Chondrocyte (in vitro differentiated cells): Measurements from ENCODE around the gene FAM234B. TPM values are rescaled to one million over a fixed set of nuclear protein-coding genes. Genes with fewer than 3 reads are reported as not detected.
"Not testable (repeated sequence)": the region's sequence is repeated elsewhere in the genome, so short reads cannot be mapped to it uniquely, and the experiment has no call there.

Experiments used
- DNase-seq: peaks from one replicate; pipeline ENCODE4 v3.0.0; 2021; ENCODE audit warnings: mixed read lengths, low spot score
- H3K27ac Mint-ChIP-seq: one replicate; pipeline ENCODE4 v1.8.0; 2021; ENCODE audit warnings: mild to moderate bottlenecking, moderate library complexity, mixed read lengths; ENCODE audit not compliant: unreplicated experiment
- H3K27me3 Mint-ChIP-seq: 2 replicates; pipeline ENCODE4 v1.8.0; 2021; ENCODE audit warnings: low read depth, mixed read lengths
- H3K36me3 Mint-ChIP-seq: 2 replicates; pipeline ENCODE4 v1.8.0; 2021; ENCODE audit warnings: low read depth, mixed read lengths
- H3K4me1 Mint-ChIP-seq: 2 replicates; pipeline ENCODE4 v1.8.0; 2021; ENCODE audit warnings: low read depth, mild to moderate bottlenecking, mixed read lengths
- H3K4me3 Mint-ChIP-seq: one replicate; pipeline ENCODE4 v1.8.0; 2021; ENCODE audit warnings: mild to moderate bottlenecking, moderate library complexity, mixed read lengths; ENCODE audit not compliant: unreplicated experiment
- H3K9me3 Mint-ChIP-seq: 2 replicates; pipeline ENCODE4 v1.8.0; 2021; ENCODE audit warnings: low read depth, mixed read lengths
- CTCF ChIP-seq: fragments of 200-600 bp; sonication (generic); IDR thresholded peaks from 2 replicates; pipeline ENCODE4 v1.5.0; 2021; ENCODE audit warnings: antibody characterized with exemption, mild to moderate bottlenecking, moderate library complexity
- total RNA-seq: library from RNA; stranded (reverse); gene quantifications from 3 replicates; pipeline ENCODE4 v1.2.1, GENCODE V29; 2021

FAM234B gene
- total RNA-seq, 1 donor from 2014 or later, result 3.8 TPM

GRCh38 chr12:13075786-13076570 is 31.8 kb downstream of the FAM234B start:
- TF ChIP-seq CTCF, result no peak
- H3K27me3 Mint-ChIP-seq, result no peaks in the 10 kb centered on the region
- H3K27ac Mint-ChIP-seq, result no peak overlapping the region
- H3K9me3 Mint-ChIP-seq, result no peaks in the 10 kb centered on the region
- DNase-seq, result no peak
- H3K4me3 Mint-ChIP-seq, result no peak overlapping the region
- H3K36me3 Mint-ChIP-seq, result peaks cover 29% of the 10 kb centered on the region
- peaks cover 11% of the 10 kb centered on the region for H3K4me1 Mint-ChIP-seq

- H3K4me3 Mint-ChIP-seq, result no peak overlapping the region
- H3K36me3 Mint-ChIP-seq, result peaks cover 16% of the 10 kb centered on the region
- H3K27me3 Mint-ChIP-seq, result no peaks in the 10 kb centered on the region
- H3K9me3 Mint-ChIP-seq, result no peaks in the 10 kb centered on the region
- no peak overlapping the region for H3K27ac Mint-ChIP-seq
- no peak for DNase-seq
- H3K4me1 Mint-ChIP-seq, result peaks cover 7% of the 10 kb centered on the region
- TF ChIP-seq CTCF, result peak; percentile 18
Observed at GRCh38 chr12:13079440-13079906, 35.3 kb downstream of the FAM234B start.

- no peak overlapping the region for H3K4me3 Mint-ChIP-seq
- H3K27me3 Mint-ChIP-seq, result no peaks in the 10 kb centered on the region
- no peak for TF ChIP-seq CTCF
- no peak overlapping the region for H3K27ac Mint-ChIP-seq
- DNase-seq, result no peak
- H3K4me1 Mint-ChIP-seq, result no peaks in the 10 kb centered on the region
- no peaks in the 10 kb centered on the region for H3K9me3 Mint-ChIP-seq
- H3K36me3 Mint-ChIP-seq, result peaks cover 19% of the 10 kb centered on the region
Observed at GRCh38 chr12:13080266-13080665, 36.1 kb downstream of the FAM234B start.

- DNase-seq, result no peak
- no peaks in the 10 kb centered on the region for H3K27me3 Mint-ChIP-seq
- no peak overlapping the region for H3K4me3 Mint-ChIP-seq
- H3K9me3 Mint-ChIP-seq, result no peaks in the 10 kb centered on the region
- peaks cover 16% of the 10 kb centered on the region for H3K36me3 Mint-ChIP-seq
- H3K4me1 Mint-ChIP-seq, result no peaks in the 10 kb centered on the region
- H3K27ac Mint-ChIP-seq, result no peak overlapping the region
- no peak for TF ChIP-seq CTCF
Observed at GRCh38 chr12:13082861-13083260, 38.7 kb downstream of the FAM234B start.

GRCh38 chr12:13083638-13084037 is 39.5 kb downstream of the FAM234B start:
- not testable (repeated sequence) for H3K27me3 Mint-ChIP-seq, H3K9me3 Mint-ChIP-seq, H3K27ac Mint-ChIP-seq, H3K4me1 Mint-ChIP-seq, DNase-seq, H3K4me3 Mint-ChIP-seq
- peaks cover 12% of the 10 kb centered on the region for H3K36me3 Mint-ChIP-seq
